Fibroblast of skin of left quadriceps (primary cell): ENCODE results near the gene SEL1L.
A peak's percentile ranks its signal among the peaks of the same experiment; 100 is the strongest.
"Not testable (repeated sequence)": the region's sequence is repeated elsewhere in the genome, so short reads cannot be mapped to it uniquely, and the experiment has no call there.

ENCODE experiments used
- DNase-seq, 2 experiments: peaks; one replicate each; pipeline ENCODE4 v3.0.0-alpha.2; 2013; ENCODE audit warnings: low read depth in 2 of 2

The SEL1L gene

DNA sequence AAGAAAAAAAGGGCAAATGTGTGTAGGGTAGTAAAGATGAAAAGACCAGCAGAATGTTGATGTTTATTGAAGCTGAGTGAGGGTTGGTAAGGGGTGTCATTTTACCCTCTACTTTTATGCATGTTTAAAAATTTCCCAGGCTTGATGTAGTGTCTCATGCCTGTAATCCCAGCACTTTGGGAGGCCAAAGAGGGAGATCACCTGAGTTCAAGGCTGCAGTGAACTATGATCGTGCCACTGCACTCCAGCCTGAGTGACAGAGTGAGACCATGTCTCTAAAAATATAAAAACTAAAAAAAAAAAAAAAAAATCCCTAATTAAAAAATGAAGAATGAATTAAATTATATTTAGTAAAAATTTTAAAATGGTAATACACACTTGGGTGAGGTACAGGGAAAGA lies 8.5 kb downstream of the SEL1L start:
- DNase-seq = no peak

DNA sequence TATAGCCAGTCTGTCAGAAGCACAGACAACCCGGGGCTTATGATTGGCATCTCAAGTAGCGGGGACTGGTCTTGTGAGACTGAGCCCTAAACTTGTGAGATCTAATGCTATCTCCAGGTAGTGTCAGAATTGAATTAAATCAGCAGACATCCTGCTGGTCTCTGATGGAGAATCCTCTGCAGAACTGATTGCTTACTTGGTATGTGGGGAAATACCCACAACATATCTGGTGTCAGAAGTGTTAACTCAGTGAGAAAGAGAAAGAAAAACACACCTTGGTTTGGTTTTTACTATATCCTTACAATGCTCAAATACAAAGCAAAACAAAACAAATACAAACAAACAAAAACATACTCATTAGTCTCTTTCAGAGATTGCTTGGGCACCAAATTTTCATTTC lies 10.0 kb downstream of the SEL1L start:
- no peak for DNase-seq

DNA sequence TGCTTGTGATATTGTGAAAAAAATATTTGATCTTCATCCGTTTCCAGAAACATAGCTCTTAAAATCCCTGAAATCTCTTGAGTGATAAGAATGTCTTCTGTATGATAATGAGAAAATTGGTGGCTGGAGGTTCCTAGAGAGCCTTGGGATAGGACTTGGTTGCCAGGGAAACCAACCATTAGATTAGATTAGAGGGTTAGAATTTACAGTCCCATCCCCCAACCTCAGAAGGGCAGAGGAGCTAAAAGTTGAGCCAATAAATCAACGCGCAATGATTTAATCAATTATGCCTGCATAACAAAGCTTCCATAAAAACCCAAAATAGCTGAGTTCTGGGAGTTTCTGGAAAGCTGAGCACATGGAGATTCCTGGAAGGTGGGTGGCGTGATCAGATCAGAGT lies 10.6 kb downstream of the SEL1L start:
- no peak for DNase-seq

DNA sequence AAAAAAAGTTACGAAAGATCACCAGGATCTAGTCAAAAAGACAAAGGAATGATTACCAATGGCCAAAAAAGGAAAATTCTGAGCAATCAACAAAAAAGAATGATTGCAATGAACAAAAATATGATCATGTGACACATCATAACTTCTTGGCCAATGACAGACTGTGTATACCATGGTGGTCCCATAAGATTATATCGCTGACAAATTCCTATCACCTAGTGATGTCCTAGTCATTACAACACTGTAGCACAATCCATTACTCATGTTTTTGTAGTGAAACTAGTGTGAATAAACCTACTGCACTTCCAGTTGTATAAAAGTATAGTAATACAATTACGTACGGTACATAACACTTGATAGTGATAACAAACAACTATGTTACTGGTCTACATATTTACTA lies 12.3 kb downstream of the SEL1L start:
- no peak for DNase-seq

DNA sequence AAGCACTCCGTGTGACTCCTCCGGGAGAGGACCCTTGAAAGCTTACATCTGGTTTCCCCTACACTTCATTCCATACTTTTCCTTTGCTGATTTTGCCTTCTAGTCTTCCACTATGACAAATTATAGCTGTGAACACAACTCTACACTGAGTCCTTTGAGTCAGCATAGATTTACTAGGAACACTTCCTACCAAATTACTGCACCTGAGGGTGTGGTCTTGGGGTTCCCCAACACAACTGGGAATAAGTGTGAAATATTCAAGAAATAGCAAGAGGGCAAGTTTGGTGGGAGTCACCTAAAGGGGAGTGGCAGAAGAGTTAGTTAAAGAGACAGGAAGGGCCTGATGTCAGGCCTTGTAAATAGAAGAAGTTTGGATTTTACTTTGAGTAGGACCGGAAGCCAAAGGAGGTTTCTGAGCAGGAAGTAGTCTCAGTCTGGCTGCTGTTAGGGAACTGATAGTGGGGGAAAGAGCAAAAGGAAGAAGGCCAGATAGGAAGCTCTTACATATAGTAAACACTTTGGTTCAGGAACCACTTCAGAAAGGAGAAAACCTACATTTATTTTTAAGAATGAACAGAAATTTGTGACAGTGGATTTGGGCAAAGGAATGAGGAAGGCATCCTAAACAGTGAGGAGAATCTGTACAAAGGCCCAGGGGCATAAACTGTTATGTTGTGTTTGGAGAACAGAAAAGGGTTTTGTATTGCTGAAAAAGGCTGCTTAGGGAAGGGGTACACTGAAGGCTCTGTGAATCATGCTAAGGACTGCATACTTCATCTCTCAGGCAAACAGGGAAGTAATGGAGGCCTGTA lies 14.2 kb downstream of the SEL1L start:
- no peak for DNase-seq

DNA sequence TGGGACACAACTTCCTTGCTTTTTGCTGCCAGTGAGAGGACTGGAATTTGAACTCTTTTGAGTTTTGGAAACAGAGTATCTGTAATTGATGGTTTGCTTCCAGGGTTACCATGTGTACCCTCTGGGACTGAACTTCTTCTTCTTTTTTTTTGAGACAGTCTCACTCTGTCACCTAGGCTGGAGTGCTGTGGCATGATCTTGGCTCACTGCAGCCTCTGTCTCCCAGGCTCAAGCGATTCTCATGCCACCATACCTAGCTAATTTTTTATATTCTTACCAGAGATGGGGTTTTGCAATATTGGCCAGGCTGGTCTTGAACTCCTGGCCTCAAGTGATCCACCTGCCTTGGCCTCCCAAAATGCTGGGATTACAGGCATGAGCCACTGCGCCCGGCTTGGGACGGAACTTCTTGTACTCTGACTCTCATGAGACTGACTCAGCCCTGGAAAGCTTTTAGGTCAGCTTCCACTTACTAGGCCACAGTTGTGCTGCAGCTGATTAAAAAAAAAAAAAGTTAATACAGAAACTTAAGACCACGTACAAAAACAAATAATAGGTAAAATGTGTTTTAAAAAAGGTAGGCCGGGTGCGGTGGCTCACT lies 15.8 kb downstream of the SEL1L start:
- no peak for DNase-seq

DNA sequence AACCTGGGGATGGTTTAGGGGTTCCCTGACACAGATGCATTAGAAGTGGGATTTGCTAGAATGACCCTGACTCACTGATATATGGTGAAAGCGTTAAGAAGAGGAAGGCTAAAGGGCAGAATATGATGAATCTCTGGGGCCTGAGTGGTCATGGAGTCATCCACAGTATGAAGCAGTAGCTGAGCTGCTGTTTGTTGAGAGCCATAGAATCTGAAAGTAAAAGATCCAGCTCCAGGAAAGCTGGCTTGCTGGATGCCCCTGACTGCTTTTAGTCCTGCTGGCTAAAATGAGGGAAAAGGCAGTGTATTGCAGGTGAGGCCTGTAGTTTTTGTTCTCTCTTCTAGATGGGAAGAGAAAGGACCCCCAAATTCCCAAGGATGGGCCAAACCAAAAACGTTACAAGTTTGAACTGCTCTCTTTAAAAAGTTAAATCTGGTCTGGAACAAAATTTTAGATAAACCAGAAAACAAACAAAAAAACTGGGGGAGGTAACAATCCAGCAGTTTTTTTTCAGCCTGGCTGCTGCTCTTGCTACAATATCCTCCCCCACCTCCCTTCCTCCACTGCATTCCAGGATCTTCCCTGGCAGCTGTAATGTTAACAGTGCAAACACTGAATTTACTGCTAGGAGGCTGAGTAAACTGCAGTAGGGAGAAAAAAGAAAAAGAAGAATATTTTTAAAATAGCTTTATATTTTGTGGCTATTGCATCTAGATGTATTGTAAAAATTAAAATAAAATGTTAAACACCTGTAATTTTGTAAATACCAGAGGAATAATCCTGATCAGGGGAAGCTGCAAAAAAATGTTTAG lies 16.5 kb downstream of the SEL1L start:
- peak; percentile 13 to 20 for DNase-seq

DNA sequence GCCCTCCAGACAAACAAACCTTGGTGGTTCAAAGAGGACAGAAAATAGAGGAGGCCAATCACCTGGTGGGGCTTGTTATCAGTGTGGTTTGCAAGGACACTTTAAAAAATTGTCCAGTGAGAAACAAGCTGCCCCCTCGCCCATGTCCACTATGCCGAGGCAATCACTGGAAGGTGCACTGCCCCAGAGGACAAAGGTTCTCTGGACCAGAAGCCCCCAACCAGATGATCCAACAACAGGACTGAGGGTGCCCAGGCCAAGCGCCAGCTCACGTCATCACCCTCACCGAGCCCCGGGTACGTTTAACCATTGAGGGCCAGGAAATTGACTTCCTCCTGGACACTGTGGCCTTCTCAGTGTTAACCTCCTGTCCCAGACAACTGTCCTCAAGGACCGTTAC lies 17.7 kb downstream of the SEL1L start:
- not testable (repeated sequence) for DNase-seq

DNA sequence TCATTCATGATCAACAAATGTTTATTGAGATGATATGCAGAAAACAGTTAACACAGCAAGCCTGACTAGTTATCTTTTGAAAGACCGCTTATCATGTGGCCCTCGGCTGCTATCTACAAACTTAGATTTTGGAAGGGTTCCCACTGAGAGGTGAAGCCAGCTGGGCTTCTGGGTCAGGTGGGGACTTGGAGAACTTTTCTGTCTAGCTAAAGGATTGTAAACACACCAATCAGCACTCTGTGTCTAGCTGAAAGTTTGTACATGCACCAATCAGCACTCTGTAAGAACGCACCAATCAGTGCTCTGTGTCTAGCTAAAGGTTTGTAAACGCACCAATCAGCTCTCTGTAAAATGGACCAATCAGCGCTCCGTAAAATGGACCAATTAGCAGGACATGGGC lies 20.8 kb downstream of the SEL1L start:
- not testable (repeated sequence) for DNase-seq

DNA sequence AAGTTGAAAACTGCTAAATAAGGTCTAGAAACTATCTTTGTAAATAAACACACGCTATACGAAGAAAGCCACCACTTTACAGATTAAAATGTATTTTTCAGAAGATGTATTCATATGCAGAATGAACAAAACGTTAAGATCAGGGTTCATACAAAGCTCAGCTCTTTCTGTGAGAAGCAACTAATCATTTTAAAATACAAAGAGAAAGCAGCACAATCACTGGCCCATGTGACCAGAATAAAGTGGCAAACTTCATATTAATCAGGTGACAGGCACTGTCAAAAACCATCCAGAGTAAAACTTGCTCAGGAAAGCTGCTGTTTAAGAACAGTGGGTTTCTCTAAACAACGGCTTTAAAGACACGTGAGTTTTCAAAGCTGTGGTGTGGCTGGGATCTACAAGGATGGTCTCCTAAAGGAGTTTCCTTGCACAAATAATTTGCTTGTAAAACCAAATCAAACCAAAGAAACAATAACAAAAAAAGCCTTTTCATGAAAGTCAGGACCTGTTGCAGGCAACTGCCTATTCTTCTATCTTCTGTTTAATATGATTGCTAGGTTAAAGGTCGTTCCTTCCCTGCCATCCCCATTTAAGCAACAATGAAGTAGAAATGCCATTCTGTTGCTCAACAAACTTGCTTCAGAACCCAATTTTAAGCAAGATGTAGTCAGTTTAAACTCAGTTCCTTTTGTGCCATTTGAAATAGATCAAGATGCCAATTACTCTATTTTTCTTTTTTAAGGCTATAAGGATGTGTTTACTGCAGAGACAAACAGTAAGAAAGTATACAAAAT lies 22.3 kb downstream of the SEL1L start:
- DNase-seq = no peak

DNA sequence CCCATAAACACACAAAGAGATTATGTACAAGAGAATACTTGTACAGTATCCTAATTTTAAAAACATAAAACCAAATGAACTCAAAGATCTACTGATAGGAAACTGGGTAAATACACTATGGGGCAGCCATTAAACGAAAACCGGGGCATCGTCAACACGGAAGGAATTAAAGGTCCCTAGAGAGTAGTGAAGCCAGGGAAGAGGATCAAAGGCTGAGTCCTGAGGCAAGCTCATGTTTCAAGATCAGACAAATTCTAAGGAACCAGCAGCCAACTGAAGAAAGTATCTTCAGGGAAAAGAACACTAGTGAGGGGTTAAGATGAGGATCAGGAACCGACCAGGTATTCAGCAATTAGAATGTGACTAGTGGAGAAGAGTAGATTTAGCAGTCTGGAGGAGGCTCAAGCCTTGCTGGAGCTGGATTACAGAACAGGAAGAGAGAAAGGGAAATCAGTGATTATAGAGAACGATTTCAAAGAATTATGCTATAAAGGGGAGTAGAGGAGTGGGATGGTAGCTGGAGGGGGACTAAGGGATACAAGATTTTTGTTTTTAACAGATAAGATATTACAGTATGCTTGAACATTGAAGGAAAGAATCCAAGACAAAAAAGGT lies 23.7 kb downstream of the SEL1L start:
- DNase-seq = no peak

DNA sequence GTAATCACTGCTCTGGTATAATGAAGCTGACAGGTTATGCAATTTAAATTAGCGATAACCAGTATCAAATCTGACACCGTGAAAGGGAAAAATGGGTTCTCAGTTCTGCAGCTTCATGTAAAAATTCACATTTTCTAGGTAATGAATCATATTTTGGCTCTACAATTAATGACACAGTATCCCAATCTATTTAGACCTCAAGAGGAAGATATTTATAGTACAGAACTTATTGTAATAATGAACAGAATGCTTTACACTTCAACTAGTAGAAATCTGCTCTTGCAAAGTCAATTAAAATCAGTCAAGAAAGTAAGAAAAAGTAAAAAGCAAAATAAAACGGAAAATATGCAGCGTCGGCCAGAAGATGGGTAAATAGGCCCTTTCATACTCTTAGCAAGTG lies 24.3 kb downstream of the SEL1L start:
- no peak for DNase-seq

DNA sequence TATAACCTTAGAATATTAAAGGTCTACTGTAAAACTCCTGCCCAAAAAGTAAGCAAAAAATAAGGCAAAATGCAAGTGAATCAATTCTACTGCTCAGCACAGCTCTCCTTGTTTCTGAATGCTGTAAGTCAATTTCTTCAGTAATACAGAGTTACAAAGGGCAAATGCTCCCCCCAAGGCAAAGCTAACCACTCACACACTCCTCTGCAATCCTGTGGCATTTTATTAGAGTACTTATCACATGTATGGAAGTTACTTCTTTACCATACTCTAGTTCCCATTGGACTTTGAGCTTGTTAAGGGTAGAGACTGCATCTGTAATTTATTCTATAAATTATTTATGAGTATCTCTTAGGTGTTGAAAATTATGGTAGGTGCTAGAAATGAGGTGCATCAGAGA lies 27.2 kb downstream of the SEL1L start:
- DNase-seq = no peak

DNA sequence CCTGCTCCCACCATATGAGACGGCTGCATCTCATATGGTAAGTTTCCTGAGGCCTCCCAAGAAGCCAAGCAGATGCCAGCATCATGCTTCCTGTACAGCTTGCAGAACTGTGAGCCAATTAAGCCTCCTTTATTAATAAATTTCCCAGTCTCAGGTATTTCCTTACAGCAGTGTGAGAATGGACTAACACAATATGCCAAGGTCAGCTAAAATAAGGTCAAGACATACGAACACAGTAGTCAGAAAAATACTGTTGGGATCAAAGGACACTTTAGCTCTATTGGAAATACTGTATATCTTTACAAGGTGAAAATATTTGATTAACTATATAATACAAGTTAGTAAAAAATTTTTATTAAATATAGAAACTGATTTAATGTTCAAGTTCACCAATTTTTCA lies 28.8 kb downstream of the SEL1L start:
- DNase-seq = no peak

DNA sequence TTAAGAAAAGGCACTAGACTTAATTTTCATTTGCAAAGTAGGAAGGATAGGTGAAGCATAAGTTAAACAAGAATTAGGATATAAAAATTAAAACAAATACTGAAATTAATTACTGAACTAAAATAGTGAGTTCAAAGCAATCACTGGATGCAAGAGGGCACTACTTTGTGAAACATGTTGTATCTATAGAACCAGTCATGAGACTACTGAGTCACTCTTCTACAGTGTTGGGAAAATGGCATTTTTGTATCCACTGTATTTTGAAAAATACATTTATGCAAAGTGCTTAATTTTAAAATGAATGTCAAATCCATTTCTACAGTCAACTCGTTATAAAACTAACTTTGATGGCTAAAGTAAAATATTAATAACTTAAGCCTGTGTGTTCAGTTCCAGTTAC lies 47.9 kb downstream of the SEL1L start:
- DNase-seq = no peak

DNA sequence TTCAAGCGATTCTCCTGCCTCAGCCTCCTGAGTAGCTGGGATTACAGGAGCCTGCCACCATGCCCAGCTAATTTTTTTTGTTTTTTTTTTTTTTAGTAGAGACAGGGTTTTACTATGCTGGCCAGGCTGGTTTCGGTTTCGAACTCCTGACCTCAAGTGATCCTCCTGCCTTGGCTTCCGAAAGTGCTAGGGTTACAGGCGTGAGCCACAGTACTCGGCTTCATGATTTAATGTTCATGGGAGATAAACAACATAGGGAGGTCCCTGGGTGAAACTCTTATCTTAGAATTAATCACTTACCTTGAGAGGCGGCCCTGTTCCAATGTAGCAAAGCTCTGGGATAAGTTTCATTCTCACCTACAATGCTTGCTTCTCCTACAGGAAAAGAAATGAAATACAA lies 48.3 kb downstream of the SEL1L start:
- no peak for DNase-seq

DNA sequence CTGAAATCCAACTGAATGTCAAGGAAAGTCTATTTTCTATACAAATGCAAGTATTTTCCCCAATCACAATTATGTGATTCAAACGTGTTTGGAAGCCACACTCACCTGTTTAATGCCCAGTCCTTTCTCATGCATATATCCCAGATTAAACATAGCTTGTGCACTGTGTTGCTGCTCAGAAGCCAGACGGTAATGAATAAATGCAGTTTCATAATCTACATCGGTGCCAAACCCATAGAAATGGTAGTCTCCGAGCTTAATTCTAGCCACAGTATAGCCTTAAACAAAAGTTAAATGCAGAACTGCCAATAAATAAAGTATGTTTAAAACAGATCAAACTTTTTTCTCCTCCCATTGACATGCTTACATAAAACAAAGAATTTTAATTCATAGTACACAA lies 49.5 kb downstream of the SEL1L start:
- no peak for DNase-seq

DNA sequence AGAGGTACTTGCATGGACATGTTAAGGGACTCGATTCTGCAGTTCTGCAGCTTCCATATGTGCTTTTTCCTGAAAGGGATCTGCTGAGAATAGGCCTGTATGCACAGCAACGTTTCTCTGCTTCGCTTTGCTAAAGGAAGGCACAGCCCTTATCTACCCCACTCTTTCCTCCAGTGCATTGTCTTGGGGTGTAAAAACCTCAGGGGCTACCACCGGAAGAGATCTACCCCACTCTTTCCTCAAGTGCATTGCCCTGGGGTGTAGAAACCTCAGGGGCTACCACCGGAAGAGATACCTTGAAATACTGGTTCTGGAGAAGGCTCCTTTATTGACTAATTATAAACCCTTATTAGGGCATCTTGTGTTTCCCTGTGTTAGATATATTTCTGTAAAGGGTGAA lies 52.9 kb downstream of the SEL1L start:
- DNase-seq = no peak

DNA sequence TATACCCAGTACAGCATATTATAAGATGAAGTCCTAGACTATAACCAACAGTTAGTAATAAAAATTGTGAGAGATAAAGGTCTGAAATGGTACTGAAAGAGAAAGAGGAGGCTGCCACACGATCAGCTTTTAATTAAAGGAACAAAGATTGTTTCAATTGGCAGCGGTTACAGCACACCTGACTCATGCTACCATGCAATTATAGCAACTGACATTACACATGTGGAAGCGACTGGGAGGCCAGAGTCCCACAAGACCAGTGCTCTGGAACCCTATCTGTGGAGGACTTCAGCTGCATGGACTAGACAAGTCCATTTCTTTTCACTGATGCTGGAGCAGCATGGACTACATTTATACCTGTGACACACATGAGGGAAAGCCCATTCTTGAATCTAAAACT lies 55.2 kb downstream of the SEL1L start:
- DNase-seq = no peak

DNA sequence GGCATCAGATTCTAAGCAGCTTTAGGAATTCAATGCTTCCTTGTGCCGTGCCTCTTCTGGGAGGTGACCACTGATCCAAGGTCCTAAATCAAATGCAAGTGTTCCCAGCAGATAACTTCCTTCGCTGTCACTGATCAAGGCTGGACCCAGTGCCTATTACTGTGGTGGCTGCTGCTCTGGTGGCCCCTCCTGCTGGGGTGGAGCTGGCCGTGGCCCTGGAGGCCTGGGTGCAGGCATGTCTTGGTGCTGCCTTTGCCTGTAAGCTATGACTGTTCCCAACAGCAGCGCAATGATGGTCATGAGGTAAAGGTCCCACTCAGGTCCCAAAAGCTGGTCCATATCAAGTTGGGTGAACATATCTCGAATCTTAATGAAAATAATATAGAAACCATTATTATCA lies 56.8 kb downstream of the SEL1L start:
- no peak for DNase-seq

DNA sequence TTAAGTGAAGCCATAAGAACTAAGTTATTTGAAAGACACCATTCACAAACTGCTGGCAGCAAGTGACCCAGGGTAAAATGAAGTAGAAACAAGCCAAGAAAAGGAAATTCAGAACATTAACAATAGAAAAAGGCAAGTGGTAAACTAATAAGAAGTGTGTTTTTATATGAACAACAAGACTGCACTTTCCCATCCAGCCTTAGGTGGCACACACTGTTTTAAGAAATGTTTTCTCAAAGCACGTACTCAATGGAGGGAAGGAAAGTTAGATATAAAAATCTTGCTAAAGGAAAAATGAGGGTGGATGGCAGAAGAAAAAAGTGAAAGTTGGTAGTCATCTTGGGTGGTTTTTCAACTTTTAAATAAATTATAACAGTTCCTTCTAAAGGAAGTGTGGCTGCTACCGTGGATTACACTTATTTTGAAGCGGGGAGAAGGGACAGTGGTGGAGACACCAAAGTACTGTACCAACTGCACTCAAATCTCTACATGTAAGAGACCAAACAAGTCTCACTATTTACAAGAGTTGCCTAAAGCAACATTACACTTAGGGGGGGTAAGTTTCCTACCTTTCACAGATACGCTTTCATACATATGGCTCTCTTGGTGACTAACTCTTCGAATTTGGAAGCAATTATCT lies 58.8 kb downstream of the SEL1L start:
- no peak for DNase-seq
